Chondrocyte (in vitro differentiated cells): Measurements from ENCODE around the gene GCAT. TPM values are rescaled to one million over a fixed set of nuclear protein-coding genes. Genes with fewer than 3 reads are reported as not detected.

Experiments
- DNase-seq: peaks from one replicate; pipeline ENCODE4 v3.0.0; 2021; ENCODE audit warnings: mixed read lengths, low spot score
- H3K27ac Mint-ChIP-seq: one replicate; pipeline ENCODE4 v1.8.0; 2021; ENCODE audit warnings: mild to moderate bottlenecking, moderate library complexity, mixed read lengths; ENCODE audit not compliant: unreplicated experiment
- H3K27me3 Mint-ChIP-seq: 2 replicates; pipeline ENCODE4 v1.8.0; 2021; ENCODE audit warnings: low read depth, mixed read lengths
- H3K36me3 Mint-ChIP-seq: 2 replicates; pipeline ENCODE4 v1.8.0; 2021; ENCODE audit warnings: low read depth, mixed read lengths
- H3K4me1 Mint-ChIP-seq: 2 replicates; pipeline ENCODE4 v1.8.0; 2021; ENCODE audit warnings: low read depth, mild to moderate bottlenecking, mixed read lengths
- H3K4me3 Mint-ChIP-seq: one replicate; pipeline ENCODE4 v1.8.0; 2021; ENCODE audit warnings: mild to moderate bottlenecking, moderate library complexity, mixed read lengths; ENCODE audit not compliant: unreplicated experiment
- H3K9me3 Mint-ChIP-seq: 2 replicates; pipeline ENCODE4 v1.8.0; 2021; ENCODE audit warnings: low read depth, mixed read lengths
- CTCF ChIP-seq: fragments of 200-600 bp; sonication (generic); IDR thresholded peaks from 2 replicates; pipeline ENCODE4 v1.5.0; 2021; ENCODE audit warnings: antibody characterized with exemption, mild to moderate bottlenecking, moderate library complexity
- total RNA-seq: library from RNA; stranded (reverse); gene quantifications from 3 replicates; pipeline ENCODE4 v1.2.1, GENCODE V29; 2021

GCAT gene
- total RNA-seq, 1 donor from 2014 or later, result 24.8 TPM

GRCh38 chr22:37775785-37776638 lies 31.7 kb upstream of the GCAT start:
- Mint-ChIP-seq H3K4me3 (no peak overlapping the region), H3K27me3 (no peaks in the 10 kb centered on the region), H3K27ac (no peak overlapping the region), H3K36me3 (peaks cover 8% of the 10 kb centered on the region), H3K9me3 (no peaks in the 10 kb centered on the region), H3K4me1 (peaks cover 9% of the 10 kb centered on the region)
- no peak for TF ChIP-seq CTCF
- no peak for DNase-seq

GRCh38 chr22:37776639-37777005 lies 31.1 kb upstream of the GCAT start:
- H3K4me1 Mint-ChIP-seq, result peaks cover 9% of the 10 kb centered on the region
- no peak for DNase-seq
- no peak for TF ChIP-seq CTCF
- no peak overlapping the region for H3K4me3 Mint-ChIP-seq
- no peak overlapping the region for H3K27ac Mint-ChIP-seq
- H3K36me3 Mint-ChIP-seq, result peaks cover 7% of the 10 kb centered on the region
- no peaks in the 10 kb centered on the region for H3K9me3 Mint-ChIP-seq
- H3K27me3 Mint-ChIP-seq, result no peaks in the 10 kb centered on the region

- peaks cover 7% of the 10 kb centered on the region for H3K36me3 Mint-ChIP-seq
- no peak for TF ChIP-seq CTCF
- H3K27ac Mint-ChIP-seq, result no peak overlapping the region
- H3K4me3 Mint-ChIP-seq, result no peak overlapping the region
- H3K4me1 Mint-ChIP-seq, result peaks cover 15% of the 10 kb centered on the region
- DNase-seq, result no peak
- H3K27me3 Mint-ChIP-seq, result no peaks in the 10 kb centered on the region
- H3K9me3 Mint-ChIP-seq, result no peaks in the 10 kb centered on the region
Observed at GRCh38 chr22:37777122-37777687, 30.5 kb upstream of the GCAT start.

GRCh38 chr22:37778370-37779009 lies 29.2 kb upstream of the GCAT start:
- no peak for DNase-seq
- no peaks in the 10 kb centered on the region for H3K36me3 Mint-ChIP-seq
- H3K4me3 Mint-ChIP-seq, result no peak overlapping the region
- no peaks in the 10 kb centered on the region for H3K27me3 Mint-ChIP-seq
- H3K9me3 Mint-ChIP-seq, result no peaks in the 10 kb centered on the region
- H3K4me1 Mint-ChIP-seq, result peaks cover 18% of the 10 kb centered on the region
- no peak overlapping the region for H3K27ac Mint-ChIP-seq
- no peak for TF ChIP-seq CTCF

- Mint-ChIP-seq H3K9me3 (no peaks in the 10 kb centered on the region), H3K27ac (no peak overlapping the region), H3K36me3 (no peaks in the 10 kb centered on the region), H3K4me3 (no peak overlapping the region), H3K27me3 (no peaks in the 10 kb centered on the region), H3K4me1 (peaks cover 11% of the 10 kb centered on the region)
- DNase-seq, result no peak
- TF ChIP-seq CTCF, result peak; percentile 54
Observed at GRCh38 chr22:37781434-37782059, 26.2 kb upstream of the GCAT start.
